Breast epithelium (tissue), 3 donors: ENCODE measurements around the gene DNASE1L3.

Experiments used
- CTCF ChIP-seq, 3 donors: fragments of 450-650 bp; IDR thresholded peaks; one replicate each; pipeline ENCODE4 v1.5.1; 2016 to 2017; ENCODE audit warnings: antibody characterized with exemption in 3 of 3, mild to moderate bottlenecking in 3 of 3, moderate library complexity in 3 of 3
- POLR2A ChIP-seq: fragments of 450-650 bp; IDR thresholded peaks from one replicate; pipeline ENCODE4 v1.6.1; 2016; ENCODE audit warnings: antibody characterized with exemption, mild to moderate bottlenecking, moderate library complexity
- POLR2AphosphoS5 ChIP-seq, 3 donors: sonication (generic); formaldehyde crosslinking; IDR thresholded peaks; one replicate each; pipeline ENCODE4 v1.6.1; 2017; ENCODE audit warnings: antibody characterized with exemption in 3 of 3

GRCh38 chr3:58242340-58242739, 31.6 kb upstream of the DNASE1L3 start:
- TF ChIP-seq CTCF (IDR thresholded peaks at IDR 0.05) = no peak
- no peak for TF ChIP-seq POLR2AphosphoS5 (IDR thresholded peaks at IDR 0.05)
- no peak for TF ChIP-seq POLR2A
